GM18907 (cell line): ENCODE data around the gene FAM3A.

Experiments
- ATAC-seq: cut with Tn5 transposase; IDR thresholded peaks from one replicate; pipeline ENCODE4 v1.9.1; 2021; ENCODE audit warnings: mild to moderate bottlenecking, moderate library complexity; ENCODE audit not compliant: unreplicated experiment

The FAM3A gene

DNA sequence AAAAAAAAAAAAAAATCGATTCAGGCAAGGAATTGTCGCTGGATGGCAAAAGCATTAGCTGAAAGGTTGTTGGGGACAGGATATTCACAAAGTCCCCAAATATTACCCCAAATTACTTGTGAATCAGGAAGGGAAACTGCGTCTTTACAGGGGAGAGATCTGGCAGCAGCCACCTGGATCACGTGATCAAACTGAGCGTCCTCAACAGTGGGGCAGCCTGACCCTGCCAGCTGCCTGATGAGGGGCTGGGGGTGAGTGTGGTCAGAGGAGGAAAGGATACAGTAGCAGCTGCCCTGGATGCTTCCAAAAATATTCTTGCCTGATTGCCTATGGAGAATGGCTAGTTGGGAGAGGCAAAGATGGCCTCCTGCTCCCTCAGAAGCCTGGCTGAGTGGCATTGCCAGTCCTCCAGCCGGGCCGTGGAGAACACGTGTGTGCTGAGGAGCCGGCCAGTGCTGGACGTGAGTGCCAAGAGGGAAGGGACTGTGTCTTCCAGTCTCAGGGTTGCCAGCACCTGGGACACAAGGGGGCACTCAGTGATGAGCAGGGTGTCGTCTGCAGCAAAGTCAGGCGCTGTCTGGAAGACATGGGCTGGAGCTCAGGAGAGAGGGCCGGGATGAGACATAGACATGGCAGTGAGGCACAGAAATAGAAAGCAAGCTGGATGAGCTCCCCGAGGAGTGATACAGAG lies 34.0 kb downstream of the FAM3A start:
- ATAC-seq, result no peak

- no peak for ATAC-seq
These were observed 34.8 kb downstream of the FAM3A start for GRCh38 chrX:154481195-154481594.

- ATAC-seq, result peak; percentile 84
These were observed 37.1 kb downstream of the FAM3A start, which contains the start of gene LAGE3 for GRCh38 chrX:154478728-154479622. LAGE3 (minus strand) TSS chrX:154479281; CDS start chrX:154478915, 366 bp downstream.

- no peak for ATAC-seq
These were observed 38.0 kb downstream of the FAM3A start for GRCh38 chrX:154477891-154478477.

GRCh38 chrX:154476821-154477220 lies 39.2 kb downstream of the FAM3A start:
- ATAC-seq, result no peak

DNA sequence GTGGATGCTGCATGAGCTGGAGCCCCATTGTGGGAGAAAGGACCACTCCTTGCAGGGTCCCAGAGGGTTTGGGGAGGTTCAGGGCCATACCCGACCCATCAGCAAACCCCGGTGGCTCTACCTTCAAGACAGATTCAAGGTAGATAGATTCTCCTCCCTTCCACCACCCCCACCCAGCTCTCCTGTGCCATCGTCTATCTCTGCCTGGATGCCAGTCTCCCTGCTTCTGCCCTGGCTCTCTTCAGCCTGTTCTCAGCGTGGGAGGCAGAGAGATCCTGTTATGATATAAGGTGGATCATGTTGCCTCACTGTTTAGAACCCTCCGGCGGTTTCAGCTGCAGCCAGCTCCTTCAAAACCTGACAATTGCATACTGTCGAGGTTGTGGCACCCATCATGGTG lies 42.3 kb downstream of the FAM3A start:
- ATAC-seq, result no peak

DNA sequence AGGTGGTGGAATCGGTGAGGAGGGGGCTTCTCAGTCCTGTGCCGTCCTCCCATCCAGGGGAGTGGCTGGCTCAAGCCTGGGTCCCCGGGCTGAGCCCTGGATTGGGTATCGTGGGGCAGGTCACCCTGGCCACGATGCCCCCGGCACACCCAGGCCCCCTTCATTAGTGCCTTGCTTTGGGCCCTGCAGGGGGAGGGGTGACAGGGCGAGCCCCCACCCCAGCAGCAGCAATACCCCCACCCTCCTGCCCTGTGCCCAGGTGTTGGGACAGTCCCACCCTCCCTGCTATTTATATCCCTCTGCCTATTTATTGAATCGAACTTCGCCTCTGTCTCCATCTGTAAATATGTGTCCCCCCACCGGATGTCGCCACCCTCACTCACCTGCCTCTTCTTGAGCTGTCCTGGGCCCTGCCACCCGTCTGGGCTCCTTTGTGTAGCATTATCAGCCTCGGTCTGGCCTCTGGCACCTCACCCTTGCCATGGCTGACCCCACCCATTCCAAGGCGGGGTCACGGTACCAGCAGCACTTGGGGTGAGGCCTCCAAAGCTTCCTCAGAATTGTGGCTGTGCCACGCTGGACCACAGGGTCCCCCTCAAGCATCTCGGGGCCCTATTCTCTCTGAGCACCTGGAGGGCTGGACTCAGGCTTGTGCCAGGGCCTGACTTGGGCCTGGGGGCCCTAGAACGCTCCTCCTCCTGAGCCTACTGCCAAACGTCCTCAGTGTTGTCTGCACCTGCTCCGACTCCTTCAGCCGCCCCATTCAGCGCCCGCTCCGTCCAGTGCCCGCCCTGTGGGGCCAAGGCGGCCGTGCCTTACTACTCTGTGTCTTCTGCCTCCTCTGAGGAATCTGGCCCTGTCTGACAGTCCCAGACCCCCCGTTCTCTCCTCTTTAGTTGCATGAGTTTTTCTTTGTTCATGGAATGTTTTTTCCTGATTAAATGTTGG lies 43.1 kb downstream of the FAM3A start:
- ATAC-seq, result no peak

DNA sequence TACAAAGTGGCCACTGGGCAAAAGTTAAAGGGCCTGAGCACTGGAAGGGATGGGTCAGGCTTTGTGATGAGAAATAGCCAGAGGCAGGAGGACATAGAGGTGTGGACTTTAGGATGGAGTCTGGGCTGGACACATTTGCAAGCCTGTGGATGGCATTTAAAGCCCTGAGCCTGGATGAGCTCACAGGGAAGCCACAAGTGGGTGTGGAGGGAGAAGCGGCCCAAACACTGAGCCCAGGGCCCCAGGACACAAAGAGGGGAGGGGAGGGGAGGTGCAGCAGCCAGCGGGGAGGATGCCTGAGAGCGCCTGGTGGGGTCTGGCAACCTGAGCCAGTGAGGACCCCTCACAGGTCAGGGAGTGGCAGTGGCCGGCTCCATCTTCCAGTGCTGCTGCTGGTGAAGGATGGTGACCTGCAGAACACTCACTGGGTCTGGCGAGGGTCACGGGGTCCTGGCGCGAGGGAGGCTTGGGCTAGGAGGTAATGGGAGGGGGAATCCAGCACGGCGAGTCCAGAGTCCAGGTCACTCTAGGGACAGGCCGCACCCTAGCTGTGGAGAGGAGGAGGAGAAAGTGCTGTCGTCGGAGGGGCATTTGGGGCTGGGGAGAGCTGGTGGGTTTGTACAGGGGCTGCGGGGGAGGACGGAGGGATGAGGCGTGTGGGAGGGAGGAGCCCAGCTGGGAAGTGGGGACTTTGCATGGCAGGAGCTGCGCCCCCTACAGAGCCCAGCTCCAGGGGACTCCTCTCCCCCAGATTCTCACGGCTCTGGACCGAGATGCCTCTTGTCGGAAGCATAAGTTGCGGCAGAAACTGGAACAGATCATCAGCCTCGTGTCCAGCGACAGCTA lies 44.0 kb downstream of the FAM3A start:
- ATAC-seq, result no peak

DNA sequence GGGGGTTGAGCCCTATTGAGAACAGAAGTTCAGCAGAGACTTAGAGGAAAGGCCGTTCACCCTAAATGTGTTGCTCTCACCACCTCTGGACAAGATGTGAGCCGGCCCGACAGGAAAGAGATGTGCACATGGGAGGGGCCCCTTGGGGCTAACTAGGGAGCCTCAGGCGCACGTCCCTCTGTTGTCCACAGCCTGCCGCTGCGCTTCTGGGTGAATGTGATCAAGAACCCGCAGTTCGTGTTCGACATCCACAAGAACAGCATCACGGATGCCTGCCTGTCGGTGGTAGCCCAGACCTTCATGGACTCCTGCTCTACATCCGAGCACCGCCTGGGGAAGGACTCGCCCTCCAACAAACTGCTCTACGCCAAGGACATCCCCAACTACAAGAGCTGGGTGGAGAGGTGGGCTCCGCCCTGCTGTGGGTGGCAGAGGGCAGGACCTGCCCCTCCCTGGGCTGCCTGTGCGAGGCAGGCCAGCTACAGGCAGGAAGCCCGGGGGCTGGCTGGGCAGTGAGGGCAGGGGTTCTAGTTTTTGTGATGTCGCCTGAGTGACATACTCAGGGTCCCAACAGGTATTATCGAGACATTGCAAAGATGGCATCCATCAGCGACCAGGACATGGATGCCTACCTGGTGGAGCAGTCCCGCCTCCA lies 45.0 kb downstream of the FAM3A start:
- no peak for ATAC-seq

- ATAC-seq, result no peak
These were observed 45.6 kb downstream of the FAM3A start for GRCh38 chrX:154470434-154470833.

- no peak for ATAC-seq
These were observed 46.2 kb downstream of the FAM3A start for GRCh38 chrX:154469880-154470279.

GRCh38 chrX:154469114-154469513 lies 46.9 kb downstream of the FAM3A start:
- ATAC-seq, result no peak

GRCh38 chrX:154468217-154468616 lies 47.8 kb downstream of the FAM3A start:
- no peak for ATAC-seq

GRCh38 chrX:154467556-154467955 lies 48.5 kb downstream of the FAM3A start:
- no peak for ATAC-seq

GRCh38 chrX:154466907-154467306 lies 49.1 kb downstream of the FAM3A start:
- no peak for ATAC-seq

- no peak for ATAC-seq
These were observed 50.0 kb downstream of the FAM3A start for GRCh38 chrX:154466036-154466435.

GRCh38 chrX:154465601-154466000 lies 50.4 kb downstream of the FAM3A start:
- no peak for ATAC-seq

GRCh38 chrX:154464806-154465365 lies 51.1 kb downstream of the FAM3A start:
- no peak for ATAC-seq
